ENCODE results near the gene RPP25L.

The RPP25L gene

DNA sequence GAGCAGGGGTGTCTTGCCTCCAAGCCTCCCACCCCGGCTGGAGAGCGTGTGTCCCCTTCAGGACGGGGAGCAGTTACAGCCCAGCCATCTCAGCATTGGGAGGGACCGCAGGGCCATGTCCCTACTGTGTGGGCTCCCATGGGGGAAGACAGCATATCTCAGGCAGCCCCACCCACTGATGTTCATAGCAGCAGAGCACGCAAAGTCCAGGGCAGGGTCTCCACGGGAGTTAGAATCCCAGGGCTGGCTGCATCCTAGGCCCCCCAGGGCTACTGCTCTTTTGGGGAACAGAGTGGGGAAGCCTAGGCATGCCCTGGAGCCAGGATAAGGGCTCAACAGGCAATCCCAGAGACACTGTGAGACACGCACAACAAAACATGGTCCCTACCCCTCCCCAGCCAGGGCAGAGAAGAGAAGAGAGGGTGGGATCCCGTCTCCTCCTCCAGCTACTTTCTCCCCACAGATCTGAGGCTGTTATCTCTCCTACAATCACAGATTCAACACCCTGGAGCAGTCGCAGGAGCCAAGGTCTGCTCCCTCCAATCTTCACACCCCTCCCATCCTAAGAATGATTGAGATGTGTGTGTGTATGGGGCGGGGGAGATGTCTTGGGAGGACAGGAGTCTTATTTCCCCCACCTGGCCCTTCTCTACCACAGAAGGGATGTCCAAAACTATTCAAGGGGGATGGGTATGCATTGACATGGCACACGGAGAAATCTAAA lies 25.8 kb downstream of the RPP25L start:
- no peak for DNase-seq (ENCODE audit: low read depth)
- no peak overlapping the region for H3K4me3 ChIP-seq (ENCODE audit: control insufficient read depth, low read depth, low read length)
- TF ChIP-seq, protein P1, sequence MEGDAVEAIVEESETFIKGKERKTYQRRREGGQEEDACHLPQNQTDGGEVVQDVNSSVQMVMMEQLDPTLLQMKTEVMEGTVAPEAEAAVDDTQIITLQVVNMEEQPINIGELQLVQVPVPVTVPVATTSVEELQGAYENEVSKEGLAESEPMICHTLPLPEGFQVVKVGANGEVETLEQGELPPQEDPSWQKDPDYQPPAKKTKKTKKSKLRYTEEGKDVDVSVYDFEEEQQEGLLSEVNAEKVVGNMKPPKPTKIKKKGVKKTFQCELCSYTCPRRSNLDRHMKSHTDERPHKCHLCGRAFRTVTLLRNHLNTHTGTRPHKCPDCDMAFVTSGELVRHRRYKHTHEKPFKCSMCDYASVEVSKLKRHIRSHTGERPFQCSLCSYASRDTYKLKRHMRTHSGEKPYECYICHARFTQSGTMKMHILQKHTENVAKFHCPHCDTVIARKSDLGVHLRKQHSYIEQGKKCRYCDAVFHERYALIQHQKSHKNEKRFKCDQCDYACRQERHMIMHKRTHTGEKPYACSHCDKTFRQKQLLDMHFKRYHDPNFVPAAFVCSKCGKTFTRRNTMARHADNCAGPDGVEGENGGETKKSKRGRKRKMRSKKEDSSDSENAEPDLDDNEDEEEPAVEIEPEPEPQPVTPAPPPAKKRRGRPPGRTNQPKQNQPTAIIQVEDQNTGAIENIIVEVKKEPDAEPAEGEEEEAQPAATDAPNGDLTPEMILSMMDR (conservative IDR thresholded peaks at IDR 0.05; ENCODE audit: control insufficient read depth, insufficient read depth, low read depth, low read length): no peak

DNA sequence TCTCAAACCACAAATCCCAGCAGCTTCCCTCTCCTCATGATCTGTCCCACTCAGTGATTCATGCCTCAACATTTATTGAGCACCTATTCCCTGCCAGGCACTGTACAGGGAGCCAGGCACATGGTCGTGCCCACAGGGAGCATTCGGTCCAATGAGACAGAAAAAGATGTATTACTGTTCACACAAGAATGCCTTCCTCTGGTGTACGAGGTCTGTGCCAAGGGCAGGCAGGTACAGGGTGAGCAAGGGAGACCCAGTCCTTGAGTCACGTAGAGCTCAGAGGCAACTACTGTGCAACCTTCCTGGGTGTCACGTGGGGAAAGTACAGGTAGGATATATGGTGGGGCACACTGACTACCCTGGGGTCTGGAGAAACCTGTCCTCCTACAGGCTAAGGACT lies 26.9 kb downstream of the RPP25L start:
- TF ChIP-seq, protein P1 (conservative IDR thresholded peaks at IDR 0.05; ENCODE audit: control insufficient read depth, insufficient read depth, low read depth, low read length): no peak
- no peak overlapping the region for H3K4me3 ChIP-seq (ENCODE audit: control insufficient read depth, low read depth, low read length)
- no peak for DNase-seq (ENCODE audit: low read depth)

DNA sequence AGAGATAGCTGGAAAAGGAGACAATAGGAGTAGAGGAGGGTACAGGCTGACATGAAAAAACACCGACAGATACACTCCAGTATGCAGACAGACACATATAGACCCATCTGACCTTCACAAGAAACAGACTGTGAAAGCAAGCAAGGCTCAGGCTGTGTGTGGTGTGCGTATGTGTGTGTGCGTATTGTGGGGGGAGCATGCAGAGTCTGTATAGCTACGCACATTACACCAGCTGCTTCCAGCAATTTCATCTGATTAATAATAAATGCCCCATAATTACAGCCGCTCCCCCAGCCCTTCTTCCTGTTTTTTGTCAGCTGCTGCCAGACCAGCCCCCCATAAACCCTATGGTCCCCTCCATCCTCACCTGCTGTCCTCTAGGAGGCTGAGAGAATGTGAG lies 29.1 kb downstream of the RPP25L start:
- DNase-seq (ENCODE audit: low read depth): no peak
- H3K4me3 ChIP-seq (ENCODE audit: control insufficient read depth, low read depth, low read length): no peak overlapping the region
- TF ChIP-seq, protein P1 (conservative IDR thresholded peaks at IDR 0.05; ENCODE audit: control insufficient read depth, insufficient read depth, low read depth, low read length): no peak

DNA sequence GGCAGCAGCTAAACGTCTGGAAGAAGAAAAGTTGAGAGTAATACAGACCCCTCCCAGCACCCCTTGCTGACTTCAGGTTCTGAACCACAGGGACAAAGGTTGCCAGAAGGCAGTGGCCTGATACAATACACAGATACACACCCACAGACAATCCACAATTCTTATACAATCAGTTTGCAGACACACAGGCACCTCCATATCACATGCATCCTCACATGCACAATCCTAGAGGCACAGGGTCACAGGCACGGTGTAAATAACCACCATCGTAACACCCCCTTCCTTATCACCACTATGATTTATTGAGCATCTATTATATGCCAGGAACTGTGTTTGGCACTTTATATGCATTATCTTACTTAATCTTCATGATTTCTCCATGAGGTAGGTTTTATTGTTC lies 30.6 kb downstream of the RPP25L start:
- no peak overlapping the region for H3K4me3 ChIP-seq (ENCODE audit: control insufficient read depth, low read depth, low read length)
- TF ChIP-seq, protein P1 (conservative IDR thresholded peaks at IDR 0.05; ENCODE audit: control insufficient read depth, insufficient read depth, low read depth, low read length): no peak
- DNase-seq (ENCODE audit: low read depth): no peak

DNA sequence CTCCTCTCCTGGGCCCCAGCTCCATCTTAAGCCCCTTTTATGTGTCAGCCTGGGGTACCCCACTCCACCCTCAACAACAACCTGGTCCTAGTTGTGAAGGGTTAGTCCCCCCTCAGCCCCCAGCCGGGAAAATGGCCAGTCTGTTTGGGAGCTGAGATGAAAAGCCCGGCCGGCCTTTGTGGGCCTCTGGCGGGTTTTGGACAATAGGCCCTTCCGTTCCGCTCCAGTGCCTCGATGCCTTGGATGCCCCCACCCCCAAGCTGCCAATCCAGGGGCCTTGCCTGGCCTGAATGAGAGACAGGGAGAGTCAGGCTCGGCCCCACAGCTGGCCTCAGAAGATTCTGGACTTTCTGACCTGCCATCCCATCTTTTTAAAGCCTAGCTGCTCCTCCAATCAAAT lies 31.5 kb downstream of the RPP25L start:
- TF ChIP-seq, protein P1 (conservative IDR thresholded peaks at IDR 0.05; ENCODE audit: control insufficient read depth, insufficient read depth, low read depth, low read length): no peak
- H3K4me3 ChIP-seq (ENCODE audit: control insufficient read depth, low read depth, low read length): no peak overlapping the region
- no peak for DNase-seq (ENCODE audit: low read depth)

DNA sequence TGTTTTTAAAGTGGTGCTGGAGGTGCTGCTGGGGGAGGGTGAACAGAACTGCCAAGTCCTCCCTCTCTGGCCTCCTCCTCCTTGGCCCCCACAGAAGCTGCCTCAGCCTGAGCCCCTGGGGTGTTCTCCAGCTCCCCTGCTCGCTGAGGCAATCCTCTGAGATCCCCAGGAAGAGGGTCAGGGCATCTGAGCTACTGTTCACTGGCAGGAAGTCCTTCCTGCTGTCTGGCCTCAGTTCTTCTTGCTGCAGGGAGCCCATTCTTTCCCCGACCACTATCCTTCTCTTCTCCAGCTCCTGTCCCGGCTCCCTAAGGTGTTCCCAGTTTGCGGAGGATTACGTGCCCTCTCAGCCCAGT lies 32.1 kb downstream of the RPP25L start:
- H3K4me3 ChIP-seq (ENCODE audit: control insufficient read depth, low read depth, low read length): no peak overlapping the region
- DNase-seq (ENCODE audit: low read depth): no peak
- TF ChIP-seq, protein P1 (conservative IDR thresholded peaks at IDR 0.05; ENCODE audit: control insufficient read depth, insufficient read depth, low read depth, low read length): no peak

All from fibroblast of mammary gland (primary cell).